IMR-90 (cell line): Measurements from ENCODE around the gene RAB27B. TPM values are rescaled to one million over a fixed set of nuclear protein-coding genes. Genes with fewer than 3 reads are reported as not detected.

Experiments
- ATAC-seq: fragments of 200-7000 bp; cut with Tn5 transposase; 2 replicates; pipeline ENCODE4 v1.9.1; 2020; ENCODE audit warnings: low read depth, mild to moderate bottlenecking, moderate library complexity
- BruUV-seq: library from RNA; stranded (reverse); fragments of 400-500 nt; replicated peaks from 2 replicates; lab custom pipeline; 2021; lab: Mats Ljungman, UMichigan
- CTCF ChIA-PET: fragments of 300-600 bp; formaldehyde crosslinking; extraction: SDS; loops from one replicate; lab custom pipeline; 2021; ENCODE audit warnings: antibody characterized with exemption; lab: Yijun Ruan, JAX
- POLR2A ChIA-PET: fragments of 300-600 bp; sonication (Branson Sonifier 250); formaldehyde crosslinking; loops from one replicate; lab custom pipeline; 2022; ENCODE audit warnings: antibody characterized with exemption; ENCODE audit not compliant: unreplicated experiment; lab: Charles Lee
- DNase-seq: peaks from one replicate; pipeline ENCODE4 v3.0.0; 2013
- H2AFZ ChIP-seq: replicated peaks from 2 replicates; pipeline ENCODE3; 2013; ENCODE audit warnings: low read length, mild to moderate bottlenecking; ENCODE audit not compliant: poor library complexity
- H2AK5ac ChIP-seq: 2 replicates; pipeline ENCODE4 v1.6.1; 2013; ENCODE audit warnings: low read depth, low read length, inconsistent platforms
- H2AK9ac ChIP-seq: replicated peaks from 2 replicates; pipeline ENCODE3; 2013; ENCODE audit warnings: mild to moderate bottlenecking, low read depth, low read length, moderate library complexity; ENCODE audit not compliant: poor library complexity
- H2BK120ac ChIP-seq: 2 replicates; pipeline ENCODE4 v1.6.1; 2013; ENCODE audit warnings: low read depth, low read length, inconsistent platforms
- H2BK15ac ChIP-seq: 3 replicates; pipeline ENCODE4 v1.6.1; 2013; ENCODE audit warnings: low read depth, low read length, inconsistent platforms
- H2BK20ac ChIP-seq: 2 replicates; pipeline ENCODE4 v1.6.1; 2013; ENCODE audit warnings: low read depth, mild to moderate bottlenecking, inconsistent platforms, low read length, moderate library complexity
- H2BK5ac ChIP-seq: 2 replicates; pipeline ENCODE4 v1.6.1; 2013; ENCODE audit warnings: mild to moderate bottlenecking, low read depth, low read length, inconsistent platforms; ENCODE audit not compliant: poor library complexity, severe bottlenecking
- H3K14ac ChIP-seq: replicated peaks from 2 replicates; pipeline ENCODE4 v1.6.1; 2013; ENCODE audit warnings: low read depth, low read length, inconsistent platforms
- H3K18ac ChIP-seq: 2 replicates; pipeline ENCODE4 v1.6.1; 2013; ENCODE audit warnings: low read depth, low read length, control low read depth
- H3K23ac ChIP-seq: 2 replicates; pipeline ENCODE4 v1.6.1; 2013; ENCODE audit warnings: low read depth, low read length, inconsistent platforms
- H3K27ac ChIP-seq: 2 replicates; pipeline ENCODE4 v1.5.1; 2013; ENCODE audit warnings: mild to moderate bottlenecking, control low read depth, low read length; ENCODE audit not compliant: insufficient read depth
- H3K27me3 ChIP-seq: 2 replicates; pipeline ENCODE4 v1.6.1; 2013; ENCODE audit warnings: low read length; ENCODE audit not compliant: control insufficient read depth, insufficient read depth
- H3K36me3 ChIP-seq: 2 replicates; pipeline ENCODE4 v1.6.1; 2013; ENCODE audit warnings: low read length, mixed read lengths; ENCODE audit not compliant: control insufficient read depth, insufficient read depth
- H3K4ac ChIP-seq: 2 replicates; pipeline ENCODE4 v1.6.1; 2013; ENCODE audit warnings: low read depth, low read length, inconsistent platforms
- H3K4me1 ChIP-seq: 2 replicates; pipeline ENCODE4 v1.6.1; 2013; ENCODE audit warnings: low read length, mixed read lengths; ENCODE audit not compliant: control insufficient read depth, insufficient read depth
- H3K4me2 ChIP-seq: 2 replicates; pipeline ENCODE4 v1.6.1; 2013; ENCODE audit warnings: low read depth, mild to moderate bottlenecking, control low read depth, low read length, moderate library complexity
- H3K4me3 ChIP-seq: 2 replicates; pipeline ENCODE4 v1.5.1; 2013; ENCODE audit warnings: low read depth, mild to moderate bottlenecking, control low read depth, low read length, moderate library complexity; ENCODE audit not compliant: insufficient read depth
- H3K56ac ChIP-seq: 2 replicates; pipeline ENCODE4 v1.6.1; 2013; ENCODE audit warnings: low read length, inconsistent platforms; ENCODE audit not compliant: insufficient read depth; ENCODE audit errors: extremely low read depth
- H3K79me1 ChIP-seq, 2 experiments: 2 replicates each; pipeline ENCODE4 v1.6.1; 2013; ENCODE audit warnings: low read length in 2 of 2, inconsistent platforms in 1 of 2, low read depth in 1 of 2
- H3K9ac ChIP-seq: 2 replicates; pipeline ENCODE4 v1.6.1; 2013; ENCODE audit warnings: low read depth, low read length, control low read depth
- H3K9me1 ChIP-seq: 2 replicates; pipeline ENCODE4 v1.6.1; 2013; ENCODE audit warnings: low read length, inconsistent platforms; ENCODE audit not compliant: insufficient read depth
- H3K9me3 ChIP-seq: 2 replicates; pipeline ENCODE4 v1.6.1; 2013; ENCODE audit warnings: low read length; ENCODE audit not compliant: control insufficient read depth, insufficient read depth
- H4K20me1 ChIP-seq: 2 replicates; pipeline ENCODE4 v1.6.1; 2013; ENCODE audit warnings: low read length, inconsistent platforms; ENCODE audit not compliant: insufficient read depth
- H4K5ac ChIP-seq: 2 replicates; pipeline ENCODE4 v1.6.1; 2013; ENCODE audit warnings: mild to moderate bottlenecking, low read depth, low read length, control low read depth
- H4K8ac ChIP-seq, 2 experiments: 2 replicates each; pipeline ENCODE4 v1.6.1; 2013; ENCODE audit warnings: low read depth in 2 of 2, low read length in 2 of 2, control low read depth in 1 of 2, inconsistent platforms in 1 of 2
- H4K91ac ChIP-seq: 2 replicates; pipeline ENCODE4 v1.6.1; 2013; ENCODE audit warnings: low read depth, low read length, inconsistent platforms; ENCODE audit not compliant: insufficient read depth
- BHLHE40 ChIP-seq: fragments of 150-350 bp; IDR thresholded peaks from 2 replicates; pipeline ENCODE4 v1.6.1; 2016; ENCODE audit warnings: mild to moderate bottlenecking, low read depth, low read length
- CHD1 ChIP-seq: IDR thresholded peaks from 2 replicates; pipeline ENCODE4 v1.6.1; 2012; ENCODE audit warnings: low read depth, low read length, improper control_type of control experiment
- FOS ChIP-seq: fragments of 150-350 bp; IDR thresholded peaks from 2 replicates; pipeline ENCODE4 v1.6.1; 2016; ENCODE audit warnings: low read depth, low read length
- MAFK ChIP-seq: IDR thresholded peaks from 2 replicates; pipeline ENCODE4 v1.6.1; 2012; ENCODE audit warnings: low read depth, low read length, improper control_type of control experiment
- RAD21 ChIP-seq: IDR thresholded peaks from 2 replicates; pipeline ENCODE4 v1.6.1; 2012; ENCODE audit warnings: low read length, improper control_type of control experiment
- RCOR1 ChIP-seq: IDR thresholded peaks from 2 replicates; pipeline ENCODE4 v1.6.1; 2012; ENCODE audit warnings: mild to moderate bottlenecking, low read length, improper control_type of control experiment; ENCODE audit not compliant: insufficient replicate concordance
- RFX5 ChIP-seq: IDR thresholded peaks from 2 replicates; pipeline ENCODE4 v1.8.0; 2012; ENCODE audit warnings: low read depth, mild to moderate bottlenecking, low read length, moderate library complexity
- WGBS, 2 experiments: methylation state at CpG; one replicate each; pipeline versions ENCODE4 v1.1.5 to v1.1.7; 2013; ENCODE audit warnings: missing lambda C conversion rate in 2 of 2; ENCODE audit not compliant: insufficient read length in 1 of 2; ENCODE audit errors: extremely low coverage in 2 of 2; 5-methylcytosine and 5-hydroxymethylcytosine counted together
- dilution Hi-C: fragments of 300-500 bp; cut with HindIII; formaldehyde crosslinking; loops from one replicate; pipeline ENCODE4 v1.14.3; 2018; ENCODE audit warnings: low sequenced_read_pairs; ENCODE audit not compliant: unreplicated experiment
- in situ Hi-C: fragments of 300-500 bp; cut with MboI; formaldehyde crosslinking; loops from 3 replicates; pipeline ENCODE4 v1.14.3; 2019; ENCODE audit warnings: low sequenced_read_pairs, inconsistent platforms, mixed read lengths
- intact Hi-C: fragments of 100-400 bp; cut with micrococcal nuclease; formaldehyde crosslinking; loops from 2 replicates; pipeline ENCODE4 v1.10.0; 2022
- polyA plus RNA-seq, 3 experiments: library from polyadenylated mRNA; depleted of rRNA; stranded (reverse); fragments of >200 nt; gene quantifications; 2 replicates each; pipeline ENCODE4 v1.2.3, GENCODE V29; 2012; ENCODE audit warnings: low replicate concordance in 1 of 3
- total RNA-seq: library from RNA; depleted of rRNA; stranded (reverse); fragments of >200 nt; gene quantifications from 2 replicates; pipeline ENCODE4 v1.2.3, GENCODE V29; 2012
- TF ChIP-seq, protein P1 (sequence below): fragments of 150-350 bp; IDR thresholded peaks from 2 replicates; pipeline ENCODE4 v1.6.1; 2016; ENCODE audit warnings: low read depth, mild to moderate bottlenecking, low read length, moderate library complexity, borderline replicate concordance

The RAB27B gene
- total and polyA plus RNA-seq, 2 of the 4 experiments (the other 2 are of a cell fraction) = 0.24 to 1.3 TPM

DNA sequence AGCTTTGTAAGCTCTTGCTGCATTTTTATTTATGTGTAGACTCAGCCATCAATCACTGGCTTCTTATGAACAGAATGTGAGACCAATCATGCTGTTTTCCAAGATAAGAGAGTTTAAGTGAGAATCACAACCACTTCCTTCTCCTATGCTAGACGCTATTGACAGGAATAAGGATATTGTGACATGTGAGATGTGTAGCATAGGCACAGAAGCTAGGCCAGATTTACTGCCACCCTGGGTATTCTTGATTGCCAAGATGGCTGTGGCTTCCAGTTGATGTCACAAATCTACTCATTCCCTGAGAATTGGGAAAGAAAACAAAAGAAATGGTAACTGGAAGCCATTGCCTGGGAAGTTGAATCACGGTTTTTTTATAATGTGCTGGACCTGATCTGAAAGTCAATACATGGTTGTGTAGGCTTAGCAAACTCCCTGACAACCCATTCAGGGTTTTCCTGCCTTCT is 49.9 kb downstream of the RAB27B start:
- Histone ChIP-seq H3K4me3 (no peak overlapping the region), H3K4me1 (peaks cover 2% of the 10 kb centered on the region; the same call in 1 of the 2 replicates), H2AK9ac (no peak overlapping the region), H3K27ac (no peak overlapping the region), H3K9me3 (no peaks in the 10 kb centered on the region), H3K9me1 (no peaks in the 10 kb centered on the region), H3K18ac (peak overlapping the region; percentile 46; the same call in 1 of the 2 replicates), H2AFZ (no peak overlapping the region), H3K9ac (no peak overlapping the region), H3K27me3 (no peaks in the 10 kb centered on the region), H2BK15ac (0 out of 3 replicates have a peak overlapping the region, but pooled peaks have one; percentile 12), H3K4ac (no peak overlapping the region), H2AK5ac (no peak overlapping the region), H3K14ac (no peak overlapping the region), H2BK20ac (0 out of 2 replicates have a peak overlapping the region, but pooled peaks have one; percentile 15), H4K8ac (no peak overlapping the region), H3K23ac (no peak overlapping the region), H4K91ac (no peak overlapping the region), H3K79me1 (no peaks in the 10 kb centered on the region), H3K36me3 (no peaks in the 10 kb centered on the region), H2BK5ac (no peak overlapping the region), H4K5ac (no peak overlapping the region; the same call in 1 of the 2 replicates), H3K4me2 (no peak overlapping the region), H2BK120ac (peak overlapping the region; percentile 28; the same call in 1 of the 2 replicates), H4K20me1 (no peaks in the 10 kb centered on the region), H3K56ac (no peak overlapping the region)
- TF ChIP-seq CHD1 (no peak), RAD21 (no peak), FOS (no peak), MAFK (no peak), BHLHE40 (no peak), RCOR1 (no peak), RFX5 (no peak)
- TF ChIP-seq, protein P1, sequence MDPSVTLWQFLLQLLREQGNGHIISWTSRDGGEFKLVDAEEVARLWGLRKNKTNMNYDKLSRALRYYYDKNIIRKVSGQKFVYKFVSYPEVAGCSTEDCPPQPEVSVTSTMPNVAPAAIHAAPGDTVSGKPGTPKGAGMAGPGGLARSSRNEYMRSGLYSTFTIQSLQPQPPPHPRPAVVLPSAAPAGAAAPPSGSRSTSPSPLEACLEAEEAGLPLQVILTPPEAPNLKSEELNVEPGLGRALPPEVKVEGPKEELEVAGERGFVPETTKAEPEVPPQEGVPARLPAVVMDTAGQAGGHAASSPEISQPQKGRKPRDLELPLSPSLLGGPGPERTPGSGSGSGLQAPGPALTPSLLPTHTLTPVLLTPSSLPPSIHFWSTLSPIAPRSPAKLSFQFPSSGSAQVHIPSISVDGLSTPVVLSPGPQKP = no peak
- dilution Hi-C loops = no loop called here
- ATAC-seq = no peak
- no TSS peak for BruUV-seq
- ChIA-PET CTCF (no interaction called here), POLR2A (no interaction called here)
- DNase-seq = no peak
- intact Hi-C loops = no loop called here
- no CpG with 5 or more reads among the region's 2 CpGs for WGBS, 2 experiments
- in situ Hi-C loops = no loop called here
